ENCODE data around the gene CA14.
"Not testable (repeated sequence)": the region's sequence is repeated elsewhere in the genome, so short reads cannot be mapped to it uniquely, and the experiment has no call there.

GRCh38 chr1:150232921-150233320 is 24.7 kb upstream of the CA14 start:
- TF ChIP-seq CTCF, POLR2AphosphoS5 (IDR thresholded peaks at IDR 0.05): not testable (repeated sequence)

Data from esophagus muscularis mucosa (tissue), 3 donors.